Aorta (tissue), 5 donors: ENCODE results near the gene CLDN22. TPM values are rescaled to one million over a fixed set of nuclear protein-coding genes. Genes with fewer than 3 reads are reported as not detected.

Experiments used
- ATAC-seq: fragments of 200-7000 bp; cut with Tn5 transposase; one replicate; pipeline ENCODE4 v1.9.1; 2022; ENCODE audit warnings: moderate library complexity; ENCODE audit not compliant: low FRiP score
- DNase-seq, 2 donors: peaks; one replicate each; pipeline ENCODE4 v3.0.0-alpha.2; 2020
- H3K27ac ChIP-seq, 2 donors: one replicate each; pipeline ENCODE4 v1.5.1; 2013; ENCODE audit warnings: low read length in 2 of 2, mild to moderate bottlenecking in 2 of 2, moderate library complexity in 2 of 2, control low read depth in 1 of 2, inconsistent platforms in 1 of 2, low read depth in 1 of 2
- H3K27me3 ChIP-seq, 2 donors: one replicate each; pipeline ENCODE4 v1.6.1; 2013; ENCODE audit warnings: control low read depth in 1 of 2, low read length in 1 of 2, mild to moderate bottlenecking in 1 of 2, moderate library complexity in 1 of 2; ENCODE audit not compliant: insufficient read depth in 2 of 2, control insufficient read depth in 1 of 2
- H3K36me3 ChIP-seq, 2 donors: one replicate each; pipeline ENCODE4 v1.6.1; 2013; ENCODE audit warnings: control low read depth in 1 of 2, low read length in 1 of 2, mild to moderate bottlenecking in 1 of 2; ENCODE audit not compliant: insufficient read depth in 2 of 2, control insufficient read depth in 1 of 2
- H3K4me1 ChIP-seq, 2 donors: one replicate each; pipeline ENCODE4 v1.6.1; 2013; ENCODE audit warnings: low read length in 2 of 2, control low read depth in 1 of 2, mild to moderate bottlenecking in 1 of 2, moderate library complexity in 1 of 2; ENCODE audit not compliant: insufficient read depth in 2 of 2, control insufficient read depth in 1 of 2
- H3K4me3 ChIP-seq, 2 donors: one replicate each; pipeline ENCODE4 v1.5.1; 2013; ENCODE audit warnings: low read length in 2 of 2, control low read depth in 1 of 2, mild to moderate bottlenecking in 1 of 2
- H3K9me3 ChIP-seq: one replicate; pipeline ENCODE4 v1.6.1; 2013; ENCODE audit warnings: mild to moderate bottlenecking, low read length; ENCODE audit not compliant: control insufficient read depth
- WGBS, 2 donors: extraction: QIAGEN DNeasy Blood & Tissue Kit; methylation state at CpG; one replicate each; pipeline ENCODE4 v1.1.7; 2013; 5-methylcytosine and 5-hydroxymethylcytosine counted together
- intact Hi-C, 2 donors: fragments of 100-400 bp; cut with DNase I; formaldehyde crosslinking; loops; one replicate each; pipeline versions ENCODE4 v1.14.2 to v1.15.0; 2022
- polyA plus RNA-seq, 2 donors: library from polyadenylated mRNA; stranded (reverse); fragments of 200-250 nt; gene quantifications; one replicate each; pipeline ENCODE4 v1.2.3, GENCODE V29; 2013
- total RNA-seq, 2 donors: library from RNA; stranded (reverse); fragmentation: NEBNext Ultra II Directional; extraction: Animal tissue kit (Norgen Biotek cat#: 25700); gene quantifications; one replicate each; pipeline ENCODE4 v1.2.1, GENCODE V29; 2021
- donor health status: healthy with polysubstance abuse.
- donor health status: Bipolar disorder and iron deficiency.
- donor health status: DM: no; HTN: no; CAD: no.
- donor health status: DM: no; HTN: no; CAD: no.
- donor health status: DM: yes; HTN: yes; CAD: no.

Gene CLDN22
- total and polyA plus RNA-seq, 4 donors = not detected

- intact Hi-C loops = no loop called here
- Histone ChIP-seq H3K36me3 (peaks cover 4 to 12% of the 10 kb centered on the region in 2 donors), H3K4me3 (no peak overlapping the region), H3K4me1 (no peaks in the 10 kb centered on the region), H3K9me3 (no peaks in the 10 kb centered on the region), H3K27ac (no peak overlapping the region), H3K27me3 (no peaks in the 10 kb centered on the region)
- 86 to 93% methylated on average over 2 of the region's 2 CpGs for WGBS, 2 donors
- no peak for ATAC-seq
- no peak for DNase-seq
Measured at GRCh38 chr4:183287309-183287659, 32.8 kb downstream of the CLDN22 start.

- ATAC-seq (no peak), DNase-seq (no peak)
- no peaks in the 10 kb centered on the region for H3K4me1 ChIP-seq
- no peak overlapping the region for H3K4me3 ChIP-seq
- WGBS, 2 donors = 93% methylated on average over 11 of the region's 11 CpGs
- no peaks in the 10 kb centered on the region for H3K27me3 ChIP-seq
- no peaks in the 10 kb centered on the region for H3K9me3 ChIP-seq
- no peak overlapping the region for H3K27ac ChIP-seq
- peaks cover 4 to 12% of the 10 kb centered on the region in 2 donors for H3K36me3 ChIP-seq
- intact Hi-C loops = no loop called here
Measured at GRCh38 chr4:183286590-183287308, 33.3 kb downstream of the CLDN22 start.

- 93 to 95% methylated on average over 7 of the region's 7 CpGs for WGBS, 2 donors
- intact Hi-C loops = no loop called here
Measured at GRCh38 chr4:183285886-183286285, 34.2 kb downstream of the CLDN22 start.

GRCh38 chr4:183284965-183285364, 35.1 kb downstream of the CLDN22 start:
- Histone ChIP-seq H3K4me3 (no peak overlapping the region), H3K36me3 (peaks cover 4 to 12% of the 10 kb centered on the region in 2 donors), H3K4me1 (no peaks in the 10 kb centered on the region), H3K9me3 (no peaks in the 10 kb centered on the region), H3K27ac (no peak overlapping the region), H3K27me3 (no peaks in the 10 kb centered on the region)
- ATAC-seq (no peak), DNase-seq (no peak)
- intact Hi-C loops = no loop called here
- WGBS, 2 donors = 89 to 90% methylated on average over 4 of the region's 4 CpGs

More at GRCh38 chr4:183285886-183286285, 34.2 kb downstream of the CLDN22 start:
- no peak overlapping the region for H3K4me3 ChIP-seq
- DNase-seq (no peak), ATAC-seq (no peak)
- no peaks in the 10 kb centered on the region for H3K9me3 ChIP-seq
- H3K27me3 ChIP-seq = no peaks in the 10 kb centered on the region
- no peaks in the 10 kb centered on the region for H3K4me1 ChIP-seq
- H3K36me3 ChIP-seq = peaks cover 4 to 12% of the 10 kb centered on the region in 2 donors
- H3K27ac ChIP-seq = no peak overlapping the region

- intact Hi-C loops = no loop called here
- WGBS, 2 donors = 80 to 83% methylated on average over 12 of the region's 12 CpGs
- no peak for ATAC-seq
- DNase-seq = no peak
- peaks cover 4 to 12% of the 10 kb centered on the region in 2 donors for H3K36me3 ChIP-seq
- no peaks in the 10 kb centered on the region for H3K4me1 ChIP-seq
- no peak overlapping the region for H3K4me3 ChIP-seq
- H3K27ac ChIP-seq = no peak overlapping the region
- H3K9me3 ChIP-seq = no peaks in the 10 kb centered on the region
- H3K27me3 ChIP-seq = no peaks in the 10 kb centered on the region
Measured at GRCh38 chr4:183284258-183284785, 35.8 kb downstream of the CLDN22 start.

- WGBS, 2 donors = 1 to 42% methylated on average over 1 of the region's 1 CpG
- ATAC-seq = no peak
- intact Hi-C loops = no loop called here
Measured at GRCh38 chr4:183276106-183276505, 44.0 kb downstream of the CLDN22 start.

GRCh38 chr4:183272384-183272783, 47.7 kb downstream of the CLDN22 start:
- DNase-seq = no peak
- WGBS, 2 donors = 73 to 74% methylated on average over 3 of the region's 3 CpGs
- Histone ChIP-seq H3K27ac (no peak overlapping the region), H3K4me1 (no peaks in the 10 kb centered on the region), H3K36me3 (peaks cover 0 to 6% of the 10 kb centered on the region in 2 donors), H3K4me3 (no peak overlapping the region), H3K9me3 (no peaks in the 10 kb centered on the region), H3K27me3 (no peaks in the 10 kb centered on the region)
- no peak for ATAC-seq
- intact Hi-C loops = no loop called here

More at GRCh38 chr4:183276106-183276505, 44.0 kb downstream of the CLDN22 start:
- Histone ChIP-seq H3K36me3 (peaks cover 0 to 2% of the 10 kb centered on the region in 2 donors), H3K4me3 (no peak overlapping the region), H3K4me1 (no peaks in the 10 kb centered on the region), H3K27me3 (no peaks in the 10 kb centered on the region), H3K27ac (no peak overlapping the region), H3K9me3 (no peaks in the 10 kb centered on the region)
- DNase-seq = no peak

- no peak for DNase-seq
- Histone ChIP-seq H3K27ac (no peak overlapping the region), H3K36me3 (peaks cover 0 to 8% of the 10 kb centered on the region in 2 donors), H3K4me1 (no peaks in the 10 kb centered on the region), H3K9me3 (no peaks in the 10 kb centered on the region), H3K4me3 (no peak overlapping the region), H3K27me3 (no peaks in the 10 kb centered on the region)
- 92% methylated on average over 9 of the region's 9 CpGs for WGBS, 2 donors
- intact Hi-C loops = no loop called here
- ATAC-seq = no peak
Measured at GRCh38 chr4:183268556-183268955, 51.5 kb downstream of the CLDN22 start.
